GM21390 (cell line): Measurements from ENCODE around the gene REXO4.

ENCODE experiments used
- ATAC-seq: cut with Tn5 transposase; IDR thresholded peaks from one replicate; pipeline ENCODE4 v1.9.1; 2021; ENCODE audit not compliant: unreplicated experiment

The REXO4 gene

GRCh38 chr9:133370685-133371084 lies 47.1 kb downstream of the REXO4 start:
- no peak for ATAC-seq

- no peak for ATAC-seq
Observed at GRCh38 chr9:133369933-133370332, 47.9 kb downstream of the REXO4 start.

GRCh38 chr9:133369422-133369821 lies 48.4 kb downstream of the REXO4 start:
- ATAC-seq: no peak

GRCh38 chr9:133368249-133368881 lies 49.4 kb downstream of the REXO4 start:
- no peak for ATAC-seq

- no peak for ATAC-seq
Observed at GRCh38 chr9:133367778-133368177, 50.0 kb downstream of the REXO4 start.

GRCh38 chr9:133367221-133367620 lies 50.6 kb downstream of the REXO4 start:
- no peak for ATAC-seq

GRCh38 chr9:133366435-133366834 lies 51.4 kb downstream of the REXO4 start:
- no peak for ATAC-seq

GRCh38 chr9:133362359-133363044 lies 55.3 kb downstream of the REXO4 start:
- ATAC-seq: no peak

- ATAC-seq: no peak
Observed at GRCh38 chr9:133361507-133362092, 56.2 kb downstream of the REXO4 start.

GRCh38 chr9:133360400-133361393 lies 57.1 kb downstream of the REXO4 start:
- no peak for ATAC-seq

- ATAC-seq: no peak
Observed at GRCh38 chr9:133359399-133360175, 58.2 kb downstream of the REXO4 start.

GRCh38 chr9:133357656-133358055 lies 60.2 kb downstream of the REXO4 start:
- no peak for ATAC-seq

GRCh38 chr9:133356391-133357091 lies 61.3 kb downstream of the REXO4 start, which contains the start of the genes SURF1 and SURF2:
SURF1 (minus strand) TSS chr9:133356487; CDS start chr9:133356453, 34 bp downstream.
SURF2 (plus strand) TSS chr9:133356550; CDS start chr9:133356593, 43 bp downstream.
- peak; percentile 68 for ATAC-seq
